ENCODE measurements around the gene LEO1.

Gene LEO1

DNA sequence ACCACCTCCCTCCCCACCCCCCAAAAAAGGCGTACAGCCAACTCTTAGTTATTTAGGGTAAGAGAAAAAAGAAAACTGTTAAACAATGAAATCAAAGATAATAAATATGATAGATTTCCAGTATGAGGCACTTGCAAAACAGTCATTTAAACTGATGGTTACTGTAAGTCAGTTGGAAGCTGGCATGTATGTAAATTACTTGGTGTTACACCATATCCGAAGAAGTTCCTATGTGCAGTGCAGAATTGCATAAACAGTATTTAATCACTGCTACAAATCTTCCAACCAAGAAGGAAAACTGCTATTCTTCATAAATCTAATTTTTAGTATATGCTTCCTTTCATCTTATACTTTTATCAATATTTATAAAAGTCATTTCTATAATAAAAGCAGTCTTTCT lies 62.0 kb downstream of the LEO1 start:
- H3K4me3 ChIP-seq (ENCODE audit: low read depth, low read length): no peak overlapping the region
- H3K27me3 ChIP-seq: no peaks in the 10 kb centered on the region
- peaks cover 9% of the 10 kb centered on the region; the same call in 1 of the 2 replicates for H3K36me3 ChIP-seq
- DNase-seq: no peak
- no peaks in the 10 kb centered on the region for H3K9me3 ChIP-seq
- TF ChIP-seq, protein P1, sequence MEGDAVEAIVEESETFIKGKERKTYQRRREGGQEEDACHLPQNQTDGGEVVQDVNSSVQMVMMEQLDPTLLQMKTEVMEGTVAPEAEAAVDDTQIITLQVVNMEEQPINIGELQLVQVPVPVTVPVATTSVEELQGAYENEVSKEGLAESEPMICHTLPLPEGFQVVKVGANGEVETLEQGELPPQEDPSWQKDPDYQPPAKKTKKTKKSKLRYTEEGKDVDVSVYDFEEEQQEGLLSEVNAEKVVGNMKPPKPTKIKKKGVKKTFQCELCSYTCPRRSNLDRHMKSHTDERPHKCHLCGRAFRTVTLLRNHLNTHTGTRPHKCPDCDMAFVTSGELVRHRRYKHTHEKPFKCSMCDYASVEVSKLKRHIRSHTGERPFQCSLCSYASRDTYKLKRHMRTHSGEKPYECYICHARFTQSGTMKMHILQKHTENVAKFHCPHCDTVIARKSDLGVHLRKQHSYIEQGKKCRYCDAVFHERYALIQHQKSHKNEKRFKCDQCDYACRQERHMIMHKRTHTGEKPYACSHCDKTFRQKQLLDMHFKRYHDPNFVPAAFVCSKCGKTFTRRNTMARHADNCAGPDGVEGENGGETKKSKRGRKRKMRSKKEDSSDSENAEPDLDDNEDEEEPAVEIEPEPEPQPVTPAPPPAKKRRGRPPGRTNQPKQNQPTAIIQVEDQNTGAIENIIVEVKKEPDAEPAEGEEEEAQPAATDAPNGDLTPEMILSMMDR (IDR thresholded peaks at IDR 0.05; ENCODE audit: low read depth, low read length): no peak
- H3K4me1 ChIP-seq: 0 out of 2 replicates have a peak, but pooled peaks cover 2% of the 10 kb centered on the region

DNA sequence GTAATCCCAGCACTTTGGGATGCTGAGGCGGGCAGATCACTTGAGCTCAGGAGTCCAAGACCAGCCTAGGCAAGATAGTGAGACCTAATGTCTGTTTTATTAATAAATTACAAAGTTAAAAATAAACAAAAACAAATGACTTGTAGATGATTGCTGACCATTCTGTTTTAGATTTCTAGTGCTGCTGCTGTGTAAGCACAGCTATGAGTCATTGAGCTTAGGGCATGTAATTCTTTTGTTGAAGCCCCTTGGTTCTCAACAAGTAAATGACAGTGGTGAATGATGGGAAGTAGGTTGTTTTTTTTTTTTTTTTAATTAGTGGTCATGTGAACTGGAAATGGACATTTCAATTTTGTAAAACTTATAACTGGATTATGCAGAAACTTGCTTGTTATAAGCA lies 63.3 kb downstream of the LEO1 start:
- H3K4me3 ChIP-seq (ENCODE audit: low read depth, low read length): no peak overlapping the region
- no peaks in the 10 kb centered on the region for H3K9me3 ChIP-seq
- TF ChIP-seq, protein P1 (IDR thresholded peaks at IDR 0.05; ENCODE audit: low read depth, low read length): no peak
- H3K4me1 ChIP-seq: 0 out of 2 replicates have a peak, but pooled peaks cover 2% of the 10 kb centered on the region
- no peak for DNase-seq
- H3K27me3 ChIP-seq: no peaks in the 10 kb centered on the region
- peaks cover 9% of the 10 kb centered on the region for H3K36me3 ChIP-seq

DNA sequence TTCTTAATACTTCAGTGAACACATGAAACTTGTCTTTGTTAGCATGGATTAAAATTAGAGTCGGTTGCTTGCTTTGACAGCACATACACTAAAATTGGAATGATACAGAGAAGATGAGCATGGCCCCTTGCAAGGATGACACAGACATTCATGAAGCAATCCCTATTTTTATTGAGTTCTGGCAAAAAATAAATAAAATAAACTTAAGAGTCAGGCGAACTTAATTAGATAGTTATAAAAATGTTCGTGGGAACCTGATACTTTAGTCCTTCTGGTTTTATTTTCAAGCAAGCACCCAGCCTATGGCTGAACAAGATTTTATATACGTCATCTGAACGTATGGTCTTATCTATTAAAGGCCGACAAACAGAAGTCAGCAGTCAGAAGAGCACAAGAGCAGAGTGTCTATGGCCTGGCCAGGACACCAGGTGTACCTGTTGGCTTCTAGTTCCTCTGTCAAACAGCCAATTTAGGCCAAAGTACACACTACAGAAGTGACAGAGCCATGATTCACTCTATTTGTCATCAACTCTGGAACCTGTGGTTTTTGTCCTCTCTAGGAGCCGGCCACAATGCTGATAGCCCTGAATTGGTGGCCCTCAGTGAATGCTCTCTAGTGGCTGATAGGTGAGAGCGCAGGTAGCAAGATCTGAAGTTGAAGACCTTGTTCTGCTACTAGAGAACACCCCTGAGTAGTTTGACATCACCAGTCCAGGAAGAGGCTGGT lies 64.3 kb downstream of the LEO1 start:
- Histone ChIP-seq H3K4me3 (ENCODE audit: low read depth, low read length) (no peak overlapping the region), H3K27me3 (no peaks in the 10 kb centered on the region), H3K4me1 (0 out of 2 replicates have a peak, but pooled peaks cover 2% of the 10 kb centered on the region), H3K36me3 (no peaks in the 10 kb centered on the region; the same call in 1 of the 2 replicates), H3K9me3 (no peaks in the 10 kb centered on the region)
- TF ChIP-seq, protein P1 (IDR thresholded peaks at IDR 0.05; ENCODE audit: low read depth, low read length): no peak
- no peak for DNase-seq

DNA sequence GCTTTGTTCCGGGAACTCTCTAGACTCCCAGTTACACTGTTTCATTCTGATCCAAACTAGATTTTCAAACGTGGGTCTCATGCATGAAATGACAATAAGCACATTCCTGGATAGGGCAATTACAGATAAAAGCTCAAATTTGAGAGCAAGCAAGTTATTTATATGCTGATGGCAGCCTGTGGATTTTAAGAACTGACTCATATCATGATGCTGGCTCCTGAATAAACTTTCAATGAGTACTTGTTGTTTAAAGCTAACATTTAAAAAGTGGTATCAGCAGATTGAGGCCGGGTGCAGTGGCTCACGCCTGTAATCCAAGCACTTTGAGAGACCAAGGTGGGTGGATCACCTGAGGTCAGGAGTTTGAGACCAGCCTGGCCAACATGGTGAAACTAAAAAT lies 66.6 kb downstream of the LEO1 start:
- TF ChIP-seq, protein P1 (IDR thresholded peaks at IDR 0.05; ENCODE audit: low read depth, low read length): no peak

DNA sequence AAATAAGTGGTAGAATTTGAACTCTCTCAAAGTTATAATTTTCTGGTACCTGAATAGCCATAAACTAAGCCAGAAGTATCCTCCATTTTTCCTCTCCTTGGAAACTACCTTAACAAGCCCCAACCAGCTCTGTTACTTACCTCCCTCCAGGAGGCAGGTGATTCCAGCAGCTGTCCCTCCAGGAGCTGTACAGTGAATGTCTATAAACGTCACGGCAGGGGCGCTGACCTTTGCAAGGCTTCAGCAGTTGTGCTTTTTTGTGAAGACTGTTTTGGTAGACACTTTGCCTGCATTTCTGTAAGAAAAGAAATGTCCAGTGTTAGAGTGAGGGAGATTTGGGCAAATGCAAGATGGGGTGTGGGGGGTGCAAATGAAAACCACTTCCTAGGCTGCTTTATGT lies 67.2 kb downstream of the LEO1 start:
- Histone ChIP-seq H3K4me1 (0 out of 2 replicates have a peak, but pooled peaks cover 2% of the 10 kb centered on the region), H3K4me3 (ENCODE audit: low read depth, low read length) (no peak overlapping the region), H3K9me3 (no peaks in the 10 kb centered on the region), H3K27me3 (no peaks in the 10 kb centered on the region), H3K36me3 (peaks cover 12% of the 10 kb centered on the region)
- TF ChIP-seq, protein P1 (IDR thresholded peaks at IDR 0.05; ENCODE audit: low read depth, low read length): no peak
- DNase-seq: no peak

More for the DNA sequence above, 66.6 kb downstream of the LEO1 start:
- H3K36me3 ChIP-seq: peaks cover 9% of the 10 kb centered on the region
- no peaks in the 10 kb centered on the region for H3K9me3 ChIP-seq
- no peak for DNase-seq
- no peak overlapping the region for H3K4me3 ChIP-seq (ENCODE audit: low read depth, low read length)
- no peaks in the 10 kb centered on the region for H3K27me3 ChIP-seq
- H3K4me1 ChIP-seq: 0 out of 2 replicates have a peak, but pooled peaks cover 2% of the 10 kb centered on the region

DNA sequence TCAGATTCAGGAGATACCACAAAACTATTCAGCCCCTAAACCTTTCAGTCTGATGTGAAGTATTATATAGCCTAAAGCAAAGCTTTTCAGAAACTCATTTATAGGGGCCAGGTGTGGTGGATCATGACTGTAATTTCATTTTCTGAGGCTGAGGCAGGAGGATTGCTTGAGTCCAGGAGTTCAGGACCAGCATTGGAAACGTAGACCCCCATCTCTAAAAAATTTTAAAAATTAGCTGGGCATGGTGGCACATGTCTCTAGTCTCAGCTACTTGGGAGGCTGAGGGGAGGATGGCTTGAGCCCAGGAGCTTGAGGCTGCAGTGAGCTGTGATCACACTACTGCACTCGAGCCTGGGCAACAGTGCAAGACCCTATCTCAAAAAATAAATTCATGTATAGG lies 82.1 kb downstream of the LEO1 start:
- no peak for DNase-seq
- H3K36me3 ChIP-seq: peaks cover 7% of the 10 kb centered on the region; the same call in 1 of the 2 replicates
- 0 out of 2 replicates have a peak, but pooled peaks cover 3% of the 10 kb centered on the region for H3K4me1 ChIP-seq
- TF ChIP-seq, protein P1 (IDR thresholded peaks at IDR 0.05; ENCODE audit: low read depth, low read length): no peak
- no peak overlapping the region for H3K4me3 ChIP-seq (ENCODE audit: low read depth, low read length)
- H3K27me3 ChIP-seq: no peaks in the 10 kb centered on the region
- no peaks in the 10 kb centered on the region for H3K9me3 ChIP-seq

Measured in BE2C (cell line).